ENCODE measurements around the gene OR11G2.
"Not testable (repeated sequence)": the region's sequence is repeated elsewhere in the genome, so short reads cannot be mapped to it uniquely, and the experiment has no call there.

OR11G2 gene, protein sequence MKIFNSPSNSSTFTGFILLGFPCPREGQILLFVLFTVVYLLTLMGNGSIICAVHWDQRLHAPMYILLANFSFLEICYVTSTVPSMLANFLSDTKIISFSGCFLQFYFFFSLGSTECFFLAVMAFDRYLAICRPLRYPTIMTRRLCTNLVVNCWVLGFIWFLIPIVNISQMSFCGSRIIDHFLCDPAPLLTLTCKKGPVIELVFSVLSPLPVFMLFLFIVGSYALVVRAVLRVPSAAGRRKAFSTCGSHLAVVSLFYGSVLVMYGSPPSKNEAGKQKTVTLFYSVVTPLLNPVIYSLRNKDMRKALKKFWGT

DNA sequence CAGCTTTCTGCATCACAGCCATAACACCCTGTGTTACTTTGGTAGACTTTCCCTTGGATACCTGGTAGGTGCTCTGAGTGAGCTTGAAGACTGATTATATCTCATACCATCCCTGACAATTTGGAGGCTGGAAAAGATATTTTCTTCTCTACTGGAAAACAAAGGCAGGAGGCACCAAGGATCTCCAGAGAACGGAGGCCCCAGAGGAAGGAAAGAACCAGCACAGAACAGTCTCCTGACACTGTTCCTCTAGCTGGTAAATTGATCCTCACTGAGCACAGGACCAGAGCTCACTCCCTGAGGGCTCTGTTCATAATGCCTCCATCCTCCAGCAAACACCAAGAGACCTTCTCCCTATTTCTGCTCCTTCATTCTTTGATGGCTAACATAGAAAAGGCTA, at the start of gene OR11G2:
Gene OR11G2, plus strand, starts transcription at position 301 of the 400 bp plus-strand sequence. CDS start 6,542 bp downstream, outside the sequence.
- no peak for ATAC-seq
- DNase-seq: no peak

DNA sequence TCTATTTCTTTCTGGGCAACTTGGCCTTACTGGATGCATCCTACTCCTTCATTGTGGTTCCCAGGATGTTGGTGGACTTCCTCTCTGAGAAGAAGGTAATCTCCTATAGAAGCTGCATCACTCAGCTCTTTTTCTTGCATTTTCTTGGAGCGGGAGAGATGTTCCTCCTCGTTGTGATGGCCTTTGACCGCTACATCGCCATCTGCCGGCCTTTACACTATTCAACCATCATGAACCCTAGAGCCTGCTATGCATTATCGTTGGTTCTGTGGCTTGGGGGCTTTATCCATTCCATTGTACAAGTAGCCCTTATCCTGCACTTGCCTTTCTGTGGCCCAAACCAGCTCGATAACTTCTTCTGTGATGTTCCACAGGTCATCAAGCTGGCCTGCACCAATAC, 46.8 kb upstream of the OR11G2 start:
- ATAC-seq: no peak
- DNase-seq: no peak

DNA sequence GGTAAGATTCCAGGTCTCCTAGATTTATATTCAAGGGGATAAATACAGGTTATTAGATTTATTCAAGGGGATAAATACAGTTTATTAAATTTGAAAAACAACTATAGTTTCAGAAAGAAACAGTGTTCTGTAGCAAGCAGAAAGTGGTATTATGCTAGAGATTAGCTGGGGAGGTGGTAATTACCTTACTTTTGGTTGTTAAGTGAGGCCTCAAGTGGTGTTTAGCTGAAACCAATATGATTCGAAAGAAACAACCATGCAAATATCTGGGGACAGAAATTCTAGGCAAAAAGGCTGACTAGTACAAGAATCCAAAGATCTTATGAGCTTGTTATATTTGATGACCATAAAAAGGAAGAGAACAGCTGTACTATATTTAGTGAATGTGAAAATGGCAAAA, 45.9 kb upstream of the OR11G2 start:
- no peak for ATAC-seq

DNA sequence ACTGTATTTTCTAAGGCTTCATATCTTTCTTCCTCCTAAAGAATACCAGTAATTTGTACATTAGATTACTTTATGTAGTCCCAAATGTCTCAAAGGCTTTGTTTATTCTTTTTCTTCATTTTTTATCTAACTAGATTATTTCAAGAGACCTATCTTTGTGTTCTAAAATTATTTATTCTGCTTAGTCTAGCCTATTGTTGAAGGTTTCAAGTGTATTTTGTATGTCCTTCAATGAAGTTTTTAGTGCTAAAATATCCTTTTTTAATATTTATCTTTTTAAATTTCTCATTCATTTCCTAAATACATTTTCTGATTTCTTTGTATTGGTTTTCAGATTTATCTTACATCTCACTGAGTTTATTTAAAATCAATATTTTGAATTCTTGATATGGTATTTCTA, 26.2 kb upstream of the OR11G2 start:
- ATAC-seq (no peak), DNase-seq (no peak)

More for the DNA sequence above, 45.9 kb upstream of the OR11G2 start:
- DNase-seq: no peak

DNA sequence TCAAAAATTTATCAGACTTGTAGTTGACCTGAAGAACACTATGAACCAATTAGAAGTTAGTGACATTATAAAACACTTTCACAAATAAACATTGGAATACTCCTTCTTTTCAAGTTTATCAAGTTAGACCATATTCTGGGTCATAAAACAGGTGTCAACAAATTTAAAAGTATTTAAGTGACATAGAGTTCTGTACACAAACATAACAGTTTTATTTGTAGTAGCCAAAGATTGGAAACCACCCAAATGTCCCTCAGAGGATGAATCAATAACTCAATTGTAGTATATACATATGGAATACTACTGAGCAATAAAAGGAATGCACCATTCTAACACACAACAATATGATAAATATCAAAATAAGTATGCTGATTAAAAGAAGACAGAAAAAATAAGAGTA, 23.6 kb upstream of the OR11G2 start:
- DNase-seq (no peak), ATAC-seq (no peak)

DNA sequence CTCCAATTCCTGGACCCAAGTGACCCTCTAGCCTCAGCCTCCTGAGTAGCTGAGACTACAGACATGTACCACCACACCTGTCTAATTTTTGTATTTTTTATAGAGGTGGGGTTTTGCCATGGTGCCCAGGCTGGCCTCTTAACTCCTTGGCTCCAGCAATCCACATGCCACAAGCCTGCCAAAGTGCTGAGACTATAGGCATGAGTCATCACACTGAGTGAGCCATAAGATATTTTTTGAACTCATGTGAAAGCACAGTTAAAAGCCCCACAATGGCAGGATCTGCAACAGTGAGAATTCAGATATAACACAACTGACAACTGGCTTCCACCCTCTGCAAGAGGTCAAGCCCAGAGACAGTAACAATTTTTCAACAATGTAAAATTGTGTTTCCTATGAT, 20.8 kb upstream of the OR11G2 start:
- not testable (repeated sequence) for DNase-seq, ATAC-seq

DNA sequence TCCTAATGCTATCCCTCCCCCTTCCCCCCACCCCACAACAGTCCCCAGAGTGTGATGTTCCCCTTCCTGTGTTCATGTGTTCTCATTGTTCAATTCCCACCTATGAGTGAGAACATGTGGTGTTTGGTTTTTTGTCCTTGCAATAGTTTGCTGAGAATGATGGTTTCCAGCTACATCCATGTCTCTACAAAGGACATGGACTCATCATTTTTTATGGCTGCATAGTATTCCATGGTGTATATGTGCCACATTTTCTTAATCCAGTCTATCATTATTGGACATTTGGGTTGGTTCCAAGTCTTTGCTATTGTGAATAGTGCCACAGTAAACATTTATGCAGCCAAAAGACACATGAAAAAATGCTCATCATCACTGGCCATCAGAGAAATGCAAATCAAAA, 16.5 kb upstream of the OR11G2 start:
- ATAC-seq: not testable (repeated sequence)

DNA sequence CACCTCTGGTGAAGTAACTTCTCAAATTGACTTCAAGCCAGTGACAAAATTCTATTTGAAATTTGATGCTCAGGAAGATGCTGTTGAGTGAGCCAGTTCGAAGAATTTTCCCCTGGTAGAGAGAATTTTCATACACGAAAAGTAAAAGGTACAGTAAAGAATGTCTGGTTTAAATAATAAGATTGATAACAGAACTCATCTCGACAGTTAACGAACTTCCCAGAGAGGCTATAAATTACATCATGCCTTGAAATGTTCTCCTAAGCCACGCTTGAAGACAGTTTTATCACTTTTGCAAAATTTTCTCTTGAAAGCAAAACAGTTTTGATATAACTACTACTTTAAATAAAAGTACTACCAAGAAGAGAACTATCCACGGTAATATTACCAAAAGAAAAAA, 14.4 kb upstream of the OR11G2 start:
- ATAC-seq (no peak), DNase-seq (no peak)

More for the DNA sequence above, 16.5 kb upstream of the OR11G2 start:
- DNase-seq: not testable (repeated sequence)

DNA sequence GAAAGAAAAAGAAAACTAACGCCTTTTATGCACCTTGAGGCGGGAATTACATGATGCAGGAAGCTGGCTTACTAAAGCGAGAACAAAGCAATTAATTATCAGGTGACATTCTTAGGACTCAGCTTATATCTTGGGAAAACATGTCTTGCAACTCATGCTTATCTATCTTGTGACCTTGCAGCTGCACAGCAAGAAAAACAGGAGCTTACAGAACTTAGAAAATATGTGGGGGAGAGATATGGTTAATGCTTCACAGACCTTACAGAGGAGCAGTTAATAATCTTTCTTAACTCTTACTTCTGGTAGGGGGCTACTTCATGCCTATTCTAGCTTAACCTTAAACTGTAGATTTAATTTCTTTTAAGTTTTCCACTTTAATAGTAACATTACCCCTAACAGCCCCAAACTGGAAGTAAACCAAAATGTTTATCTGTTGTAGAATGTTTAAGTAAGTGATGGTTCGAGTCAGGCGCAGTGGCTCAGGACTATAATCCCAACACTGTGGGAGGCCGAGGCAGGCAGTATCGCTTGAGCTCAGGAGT, 13.2 kb upstream of the OR11G2 start:
- DNase-seq (no peak), ATAC-seq (no peak)

DNA sequence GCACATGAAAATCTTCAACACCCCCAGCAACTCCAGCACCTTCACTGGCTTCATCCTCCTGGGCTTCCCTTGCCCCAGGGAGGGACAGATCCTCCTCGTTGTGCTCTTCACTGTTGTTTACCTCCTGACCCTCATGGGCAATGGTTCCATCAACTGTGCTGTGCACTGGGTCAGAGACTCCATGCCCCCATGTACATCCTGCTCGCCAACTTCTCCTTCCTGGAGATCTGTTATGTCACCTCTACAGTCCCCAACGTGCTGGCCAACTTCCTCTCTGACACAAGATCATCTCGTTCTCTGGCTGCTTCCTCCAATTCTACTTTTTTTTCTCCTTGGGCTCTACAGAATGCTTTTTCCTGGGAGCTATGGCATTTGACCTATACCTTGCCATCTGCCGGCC, 11.5 kb upstream of the OR11G2 start:
- ATAC-seq (no peak), DNase-seq (no peak)

DNA sequence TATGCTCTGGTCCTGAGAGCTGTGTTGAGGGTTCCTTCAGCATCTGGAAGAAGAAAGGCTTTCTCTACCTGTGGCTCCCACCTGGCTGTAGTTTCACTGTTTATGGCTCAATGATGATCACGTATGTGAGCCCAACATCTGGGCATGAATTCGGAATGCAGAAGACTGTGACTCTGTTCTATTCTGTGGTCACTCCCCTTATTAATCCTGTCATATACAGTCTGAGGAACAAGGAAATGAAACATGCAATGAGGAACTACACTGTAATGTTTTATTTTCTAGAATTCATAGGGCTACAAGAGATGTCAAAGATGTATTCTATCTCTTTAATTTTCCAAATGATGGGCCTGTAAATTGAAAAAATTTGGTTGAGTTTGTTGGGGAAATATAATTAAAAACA, 10.8 kb upstream of the OR11G2 start:
- ATAC-seq (no peak), DNase-seq (no peak)

DNA sequence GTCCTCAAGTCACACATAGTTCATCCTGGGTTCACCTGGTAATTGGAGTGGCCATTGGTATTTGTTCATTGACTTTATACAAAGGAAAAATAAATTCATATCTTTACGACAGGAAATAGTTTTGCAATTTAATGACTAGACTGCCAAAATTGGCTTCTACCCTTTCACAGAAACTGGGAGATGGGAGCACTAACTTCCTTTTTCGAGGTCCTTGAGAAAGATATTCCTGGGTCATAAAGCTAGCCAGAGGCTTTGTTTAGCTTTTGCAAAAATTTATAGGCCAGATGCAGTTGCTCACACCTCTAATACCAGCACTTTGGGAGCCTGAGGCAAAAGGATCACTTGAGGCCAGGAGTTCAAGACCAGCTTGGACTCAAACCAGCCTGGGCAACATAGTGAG, 10.2 kb upstream of the OR11G2 start:
- ATAC-seq: no peak

DNA sequence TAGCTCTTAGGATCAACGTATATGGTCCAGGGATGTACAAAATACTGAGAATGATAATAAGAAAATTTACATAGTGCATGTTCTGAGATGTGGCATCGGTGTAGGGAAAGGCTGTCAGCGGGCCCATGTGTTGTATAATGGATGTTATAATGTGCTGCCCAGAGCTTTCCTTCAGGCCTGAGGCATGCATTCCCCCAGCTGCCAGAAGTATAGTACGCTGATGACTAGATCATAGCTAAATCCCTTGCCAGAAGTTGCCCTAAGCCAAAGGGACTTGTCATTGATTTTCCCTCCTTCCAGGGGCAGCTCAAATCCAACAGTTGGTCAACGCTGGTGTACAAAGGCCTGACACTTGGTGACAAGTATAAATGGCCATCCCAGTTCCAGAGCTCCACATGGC, 6.5 kb upstream of the OR11G2 start:
- DNase-seq (no peak), ATAC-seq (no peak)

More for the DNA sequence above, 10.2 kb upstream of the OR11G2 start:
- no peak for DNase-seq

DNA sequence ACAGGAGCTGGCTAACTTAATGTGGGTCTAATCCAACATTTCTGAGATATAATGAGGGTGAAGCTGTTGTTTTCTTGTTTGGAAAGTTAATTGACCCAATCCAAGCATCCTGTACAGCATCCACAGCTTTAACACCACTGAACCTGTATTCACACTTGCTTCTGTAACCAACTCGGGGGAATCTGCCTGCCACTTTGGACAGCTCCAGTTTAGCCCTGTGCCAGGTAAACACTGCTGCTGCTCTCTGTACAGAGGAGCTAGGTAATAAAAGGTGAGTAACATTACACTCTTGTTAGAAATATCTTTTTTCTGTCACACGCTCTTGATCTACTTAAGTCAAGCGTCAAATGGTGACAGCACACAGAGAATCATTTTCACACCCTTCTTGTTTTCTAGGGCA, 700 bp downstream of the OR11G2 start:
- no peak for ATAC-seq

DNA sequence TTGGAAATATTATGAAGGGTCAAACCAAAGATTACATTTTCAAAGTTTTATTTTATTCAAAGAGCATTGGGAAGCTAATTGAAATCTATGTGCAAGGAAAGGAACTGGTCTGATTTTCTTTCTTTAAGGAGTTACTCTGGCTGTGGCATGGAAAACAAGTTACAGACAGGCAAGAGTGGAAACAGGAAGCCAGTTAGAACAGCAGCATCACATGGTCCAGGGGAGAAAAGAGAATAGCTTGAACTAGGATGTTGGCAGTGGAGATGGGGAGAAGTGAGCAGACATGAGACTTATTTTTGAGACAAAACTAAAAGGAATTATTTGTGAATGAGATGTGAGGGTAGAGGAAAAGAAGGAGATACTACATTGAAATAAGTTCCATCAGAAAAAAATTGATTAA, 3.4 kb downstream of the OR11G2 start:
- no peak for ATAC-seq
- no peak for DNase-seq

More for the DNA sequence above, 700 bp downstream of the OR11G2 start:
- DNase-seq: no peak

DNA sequence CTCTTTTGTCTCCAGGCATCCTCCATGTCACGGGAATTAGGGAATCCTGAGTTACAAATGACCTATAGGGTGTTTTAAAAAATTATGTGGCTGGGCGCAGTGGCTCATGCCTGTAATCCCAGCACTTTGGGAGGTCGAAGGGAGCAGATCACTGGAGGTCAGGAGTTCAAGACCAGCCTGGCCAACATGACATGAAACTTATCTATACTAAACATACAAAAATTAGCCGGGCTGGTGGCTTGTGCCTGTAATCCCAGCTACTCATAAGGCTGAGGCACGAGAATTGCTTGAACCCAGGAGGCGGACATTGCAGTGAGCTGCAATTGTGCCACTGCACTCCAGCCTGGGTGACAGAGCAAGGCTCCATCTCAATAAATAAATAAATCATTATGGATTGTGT, 4.5 kb downstream of the OR11G2 start:
- not testable (repeated sequence) for ATAC-seq, DNase-seq

DNA sequence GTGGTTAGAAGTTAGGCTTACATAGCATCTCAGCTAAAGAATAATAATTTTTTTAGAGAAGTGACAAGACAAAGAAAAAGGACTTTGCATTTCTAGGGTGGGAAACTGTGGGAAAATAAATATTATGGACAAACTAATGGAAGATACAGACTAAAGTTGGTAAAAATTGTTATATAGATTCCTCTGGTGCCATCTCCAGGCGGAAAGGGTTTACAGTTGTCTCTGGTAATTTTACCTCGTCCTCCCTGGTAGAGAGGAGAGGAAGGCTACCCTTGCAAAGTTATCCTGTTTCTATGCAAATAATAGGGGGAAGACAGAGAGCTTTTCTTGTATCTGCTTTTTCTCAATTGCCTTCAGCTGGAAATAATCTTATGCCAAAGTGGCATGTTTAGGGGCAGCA, 5.2 kb downstream of the OR11G2 start:
- DNase-seq (no peak), ATAC-seq (no peak)

DNA sequence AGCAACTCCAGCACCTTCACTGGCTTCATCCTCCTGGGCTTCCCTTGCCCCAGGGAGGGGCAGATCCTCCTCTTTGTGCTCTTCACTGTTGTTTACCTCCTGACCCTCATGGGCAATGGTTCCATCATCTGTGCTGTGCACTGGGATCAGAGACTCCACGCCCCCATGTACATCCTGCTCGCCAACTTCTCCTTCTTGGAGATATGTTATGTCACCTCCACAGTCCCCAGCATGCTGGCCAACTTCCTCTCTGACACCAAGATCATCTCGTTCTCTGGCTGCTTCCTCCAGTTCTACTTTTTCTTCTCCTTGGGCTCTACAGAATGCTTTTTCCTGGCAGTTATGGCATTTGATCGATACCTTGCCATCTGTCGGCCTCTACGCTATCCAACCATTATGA, 6.8 kb downstream of the OR11G2 start:
- ATAC-seq (no peak), DNase-seq (no peak)

DNA sequence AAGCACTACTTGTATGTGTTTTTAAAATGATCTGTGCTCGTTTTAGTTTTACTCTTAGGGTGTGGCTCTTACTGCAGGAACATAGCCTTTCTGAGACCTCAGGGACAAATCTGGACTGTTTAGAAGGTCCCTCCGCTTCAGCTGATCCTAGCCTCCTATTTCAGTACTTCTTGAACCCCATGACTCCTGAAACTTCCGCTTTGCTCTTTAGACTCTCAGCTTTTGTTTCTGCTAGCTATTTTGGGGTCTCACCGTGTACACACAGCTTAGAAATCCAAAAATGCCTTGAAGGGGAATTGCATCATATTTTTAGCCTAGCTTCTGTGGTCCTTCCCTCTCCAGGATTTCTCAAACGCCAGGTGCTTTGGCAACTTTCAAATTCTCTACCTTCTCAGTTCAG, 8.3 kb downstream of the OR11G2 start:
- no peak for DNase-seq
- ATAC-seq: no peak

DNA sequence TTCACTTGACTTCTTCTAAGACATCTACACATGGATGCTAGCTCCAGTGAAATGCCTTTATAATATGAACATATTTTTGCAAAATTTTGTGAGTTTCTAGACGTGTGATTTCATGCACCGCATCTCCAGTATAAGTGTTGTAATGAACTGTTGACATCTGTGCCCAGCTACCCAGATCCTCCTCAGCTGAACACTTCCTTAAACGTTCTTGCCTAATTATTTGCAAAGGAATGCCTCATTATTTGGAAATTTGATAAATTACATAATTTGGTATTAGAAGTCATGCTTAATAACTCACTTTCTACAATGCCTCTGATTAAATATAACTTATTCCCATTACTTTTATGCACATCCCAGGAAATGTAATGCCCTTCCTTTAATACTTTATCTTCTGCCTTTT, 14.0 kb downstream of the OR11G2 start:
- no peak for DNase-seq
- no peak for ATAC-seq

DNA sequence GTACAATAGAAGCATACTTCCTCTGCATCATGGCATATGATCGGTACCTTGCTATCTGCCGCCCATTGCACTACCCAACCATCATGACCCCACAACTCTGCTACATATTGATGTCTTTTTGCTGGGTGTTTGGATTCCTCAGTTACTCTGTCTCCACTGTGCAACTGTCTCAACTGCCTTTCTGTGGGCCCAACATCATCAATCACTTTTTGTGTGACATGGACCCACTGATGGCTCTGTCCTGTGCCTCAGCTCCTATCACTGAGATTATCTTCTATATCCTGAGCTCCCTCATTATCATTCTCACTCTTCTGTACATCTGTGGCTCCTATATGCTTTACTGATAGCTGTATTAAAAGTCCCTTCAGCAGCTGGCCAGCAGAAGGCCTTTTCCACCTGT, 18.9 kb downstream of the OR11G2 start:
- DNase-seq (no peak), ATAC-seq (no peak)

DNA sequence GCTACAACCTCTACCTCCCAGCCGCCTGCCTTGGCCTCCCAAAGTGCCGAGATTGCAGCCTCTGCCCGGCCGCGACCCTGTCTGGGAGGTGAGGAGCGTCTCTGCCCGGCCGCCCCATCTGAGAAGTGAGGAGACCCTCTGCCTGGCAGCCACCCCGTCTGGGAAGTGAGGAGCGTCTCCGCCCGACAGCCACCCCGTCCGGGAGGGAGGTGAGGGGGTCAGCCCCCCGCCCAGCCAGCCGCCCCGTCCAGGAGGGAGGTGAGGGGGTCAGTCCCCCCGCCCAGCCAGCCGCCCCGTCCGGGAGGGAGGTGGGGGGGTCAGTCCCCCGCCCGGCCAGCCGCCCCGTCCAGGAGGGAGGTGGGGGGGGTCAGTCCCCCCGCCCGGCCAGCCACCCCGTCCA, 21.7 kb downstream of the OR11G2 start:
- not testable (repeated sequence) for DNase-seq

DNA sequence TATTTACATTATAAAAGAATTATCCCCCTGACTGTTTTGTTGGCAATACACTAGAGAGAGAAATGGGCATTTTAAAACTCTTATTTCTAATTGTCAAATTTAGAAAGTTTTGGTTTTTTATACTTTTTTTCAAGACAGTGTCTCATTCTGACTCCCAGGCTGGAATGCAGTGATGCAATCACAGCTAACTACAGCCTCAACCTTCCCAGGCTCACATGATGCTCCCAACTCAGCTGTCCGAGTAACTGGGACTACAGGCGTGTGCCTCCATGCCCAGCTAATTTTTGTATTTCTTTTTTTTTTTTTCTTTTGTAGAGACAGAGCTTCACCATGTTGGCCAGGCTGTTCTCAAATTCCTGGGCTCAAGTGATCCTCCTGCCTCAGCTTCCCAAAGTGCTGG, 24.5 kb downstream of the OR11G2 start:
- no peak for DNase-seq
- no peak for ATAC-seq

More for the DNA sequence above, 21.7 kb downstream of the OR11G2 start:
- ATAC-seq: not testable (repeated sequence)

DNA sequence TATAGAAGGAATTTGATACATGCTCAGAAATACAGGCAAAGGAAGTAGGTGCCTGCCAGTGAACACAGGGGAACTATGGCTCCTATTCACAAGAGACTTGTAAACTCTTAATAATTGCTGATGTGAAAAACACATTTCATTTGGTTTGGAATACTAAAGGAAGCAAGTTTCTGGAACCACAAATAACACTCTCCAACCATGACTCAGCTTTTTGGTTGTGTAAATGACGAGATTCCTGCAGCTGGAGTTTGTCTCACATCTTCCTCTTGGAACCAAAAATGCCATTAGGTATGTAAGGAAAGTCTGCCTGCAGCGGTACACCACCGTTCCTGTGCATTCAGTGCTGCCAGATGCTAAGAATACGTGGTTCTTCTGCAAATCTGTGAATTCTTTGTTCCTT, 28.3 kb downstream of the OR11G2 start:
- ATAC-seq (no peak), DNase-seq (no peak)
